Fibroblast of upper back skin (primary cell): ENCODE results near the gene TDP1.
A peak's percentile ranks its signal among the peaks of the same experiment; 100 is the strongest.
"Not testable (repeated sequence)": the region's sequence is repeated elsewhere in the genome, so short reads cannot be mapped to it uniquely, and the experiment has no call there.

Experiments
- DNase-seq: peaks from one replicate; pipeline ENCODE4 v3.0.0-alpha.2; 2013

The TDP1 gene

GRCh38 chr14:90054803-90055202, 99.1 kb downstream of the TDP1 start:
- DNase-seq, result no peak

- no peak for DNase-seq
Observed at GRCh38 chr14:90056826-90057225, 101.1 kb downstream of the TDP1 start.

GRCh38 chr14:90058876-90059458, 103.2 kb downstream of the TDP1 start:
- no peak for DNase-seq

- peak; percentile 13 for DNase-seq
Observed at GRCh38 chr14:90060312-90060964, 104.7 kb downstream of the TDP1 start.

- no peak for DNase-seq
Observed at GRCh38 chr14:90060965-90061684, 105.4 kb downstream of the TDP1 start.

- no peak for DNase-seq
Observed at GRCh38 chr14:90061685-90062126, 106.0 kb downstream of the TDP1 start, which contains the start of gene KCNK13. Gene KCNK13 (plus strand): TSS chr14:90061994. CDS start chr14:90062206, 212 bp downstream.

GRCh38 chr14:90062127-90062794, 106.5 kb downstream of the TDP1 start:
- DNase-seq, result no peak

- DNase-seq, result no peak
Observed at GRCh38 chr14:90062822-90063539, 107.3 kb downstream of the TDP1 start.

- no peak for DNase-seq
Observed at GRCh38 chr14:90072350-90072749, 116.6 kb downstream of the TDP1 start.

GRCh38 chr14:90079576-90079975, 123.8 kb downstream of the TDP1 start:
- no peak for DNase-seq

GRCh38 chr14:90087433-90087832, 131.7 kb downstream of the TDP1 start:
- DNase-seq, result peak; percentile 50

- DNase-seq, result no peak
Observed at GRCh38 chr14:90088176-90088575, 132.4 kb downstream of the TDP1 start.

GRCh38 chr14:90089486-90089885, 133.8 kb downstream of the TDP1 start:
- not testable (repeated sequence) for DNase-seq

GRCh38 chr14:90091393-90091792, 135.7 kb downstream of the TDP1 start:
- peak; percentile 86 for DNase-seq

- DNase-seq, result no peak
Observed at GRCh38 chr14:90093942-90094595, 138.3 kb downstream of the TDP1 start.
